ENCODE data around the gene TMEM271. TPM values are rescaled to one million over a fixed set of nuclear protein-coding genes. Genes with fewer than 3 reads are reported as not detected.

TMEM271 gene
- total and polyA plus RNA-seq, 2 donors (not counting 3 experiments of a cell fraction or from before 2014, with no cell fraction given): not detected

- dilution Hi-C loops (cut with MboI; ENCODE audit: extremely low pct_ligation_motif_present, low sequenced_read_pairs): no loop called here
- Histone ChIP-seq H3K79me2 (ENCODE audit: control insufficient read depth, insufficient read depth, low read length) (no peaks in the 10 kb centered on the region), H3K27me3 (ENCODE audit: control insufficient read depth in 2 of 2, insufficient read depth in 2 of 2, low read length in 2 of 2) (no peaks in the 10 kb centered on the region), H3K4me1 (ENCODE audit: control insufficient read depth, extremely low read depth, insufficient read depth, low read length) (no peaks in the 10 kb centered on the region), H4K20me1 (replicated peaks; ENCODE audit: control insufficient read depth, extremely low read depth, insufficient read depth, low read length) (no peaks in the 10 kb centered on the region), H3K36me3 (ENCODE audit: control insufficient read depth in 2 of 2, extremely low read depth in 1 of 2, insufficient read depth in 2 of 2, low read length in 2 of 2) (no peaks in the 10 kb centered on the region), H3K4me3 (replicated peaks in 1 of 3; ENCODE audit: insufficient read depth in 1 of 3, low read depth in 1 of 3, low read length in 3 of 3) (no peak overlapping the region), H3K9ac (replicated peaks; ENCODE audit: extremely low read depth, insufficient read depth, low read length) (no peak overlapping the region), H2AFZ (ENCODE audit: low read depth, low read length) (no peak overlapping the region), H3K27ac (ENCODE audit: insufficient read depth, low read depth, low read length) (no peak overlapping the region), H3K9me3 (replicated peaks; ENCODE audit: control insufficient read depth, insufficient read depth, low read length) (no peaks in the 10 kb centered on the region), H3K9me1 (replicated peaks; ENCODE audit: control insufficient read depth, extremely low read depth, insufficient read depth, low read length) (no peaks in the 10 kb centered on the region), H3K4me2 (ENCODE audit: insufficient read depth, low read length) (no peak overlapping the region)
- FAIRE-seq: no peak
- ChIA-PET POLR2A (no interaction called here), CTCF (no interaction called here)
- no TSS peak for BruUV-seq (replicated peaks)
- TF ChIP-seq MAX (IDR thresholded peaks at IDR 0.05; ENCODE audit: insufficient read depth, insufficient read length): no peak
- no peak for TF ChIP-seq FOS (IDR thresholded peaks at IDR 0.05; ENCODE audit: borderline replicate concordance, insufficient read depth, low read length)
- no peak for TF ChIP-seq MYC (IDR thresholded peaks at IDR 0.05; ENCODE audit: low read depth, low read length)
- TF ChIP-seq GATA2 (IDR thresholded peaks at IDR 0.05; ENCODE audit: insufficient read depth, insufficient read length, low read depth, low read length): no peak
- no peak for TF ChIP-seq POLR2AphosphoS5 (IDR thresholded peaks at IDR 0.05; ENCODE audit: insufficient read depth, low read depth, low read length)
- no peak for TF ChIP-seq EZH2 (IDR thresholded peaks at IDR 0.05; ENCODE audit: borderline replicate concordance, low read depth, low read length, severe bottlenecking)
- TF ChIP-seq, protein P1, sequence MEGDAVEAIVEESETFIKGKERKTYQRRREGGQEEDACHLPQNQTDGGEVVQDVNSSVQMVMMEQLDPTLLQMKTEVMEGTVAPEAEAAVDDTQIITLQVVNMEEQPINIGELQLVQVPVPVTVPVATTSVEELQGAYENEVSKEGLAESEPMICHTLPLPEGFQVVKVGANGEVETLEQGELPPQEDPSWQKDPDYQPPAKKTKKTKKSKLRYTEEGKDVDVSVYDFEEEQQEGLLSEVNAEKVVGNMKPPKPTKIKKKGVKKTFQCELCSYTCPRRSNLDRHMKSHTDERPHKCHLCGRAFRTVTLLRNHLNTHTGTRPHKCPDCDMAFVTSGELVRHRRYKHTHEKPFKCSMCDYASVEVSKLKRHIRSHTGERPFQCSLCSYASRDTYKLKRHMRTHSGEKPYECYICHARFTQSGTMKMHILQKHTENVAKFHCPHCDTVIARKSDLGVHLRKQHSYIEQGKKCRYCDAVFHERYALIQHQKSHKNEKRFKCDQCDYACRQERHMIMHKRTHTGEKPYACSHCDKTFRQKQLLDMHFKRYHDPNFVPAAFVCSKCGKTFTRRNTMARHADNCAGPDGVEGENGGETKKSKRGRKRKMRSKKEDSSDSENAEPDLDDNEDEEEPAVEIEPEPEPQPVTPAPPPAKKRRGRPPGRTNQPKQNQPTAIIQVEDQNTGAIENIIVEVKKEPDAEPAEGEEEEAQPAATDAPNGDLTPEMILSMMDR (IDR thresholded peaks at IDR 0.05; ENCODE audit: extremely low read depth in 1 of 2, insufficient read depth in 1 of 2, low read depth in 1 of 2, low read length in 2 of 2): no peak
- TF ChIP-seq POLR2A (IDR thresholded peaks at IDR 0.05; ENCODE audit: low read depth, low read length): no peak
- no peak for TF ChIP-seq JUN (IDR thresholded peaks at IDR 0.05; ENCODE audit: borderline replicate concordance, insufficient read depth, insufficient read length, low read depth)
- DNase-seq (ENCODE audit: low read depth, low spot score): no peak
- intact Hi-C loops (cut with micrococcal nuclease): no loop called here
These were observed 31.5 kb downstream of the TMEM271 start for GRCh38 chr4:544386-545105.

Data from endothelial cell of umbilical vein (primary cell).